GM20431 (cell line): ENCODE measurements around the gene AP3B1.

ENCODE experiments used
- in situ Hi-C: fragments of 300-500 bp; cut with MseI, MboI; formaldehyde crosslinking; loops from one replicate; pipeline ENCODE4 v1.15.0; 2020; ENCODE audit warnings: low sequenced_read_pairs; ENCODE audit not compliant: unreplicated experiment

The AP3B1 gene

DNA sequence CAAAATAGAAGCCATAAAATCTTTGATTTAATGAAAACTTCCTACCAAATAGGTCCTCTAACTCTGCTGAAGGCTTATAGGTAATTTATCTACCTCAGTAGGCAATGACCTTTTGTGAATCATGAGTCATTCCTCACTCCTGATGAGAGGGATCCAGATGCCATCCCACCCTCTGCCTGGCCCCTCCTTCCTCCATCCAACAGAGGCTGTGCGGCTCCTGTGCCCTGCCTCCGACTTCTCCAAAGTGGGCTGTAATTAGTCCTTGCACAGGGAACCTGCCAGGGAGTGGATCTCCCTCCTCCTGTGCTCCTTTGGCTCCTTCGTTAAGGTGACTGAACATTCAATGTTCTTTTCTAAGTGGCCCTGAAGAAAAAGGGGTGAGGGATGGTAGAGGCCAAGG lies 304.5 kb downstream of the AP3B1 start:
- in situ Hi-C loops = no loop called here

DNA sequence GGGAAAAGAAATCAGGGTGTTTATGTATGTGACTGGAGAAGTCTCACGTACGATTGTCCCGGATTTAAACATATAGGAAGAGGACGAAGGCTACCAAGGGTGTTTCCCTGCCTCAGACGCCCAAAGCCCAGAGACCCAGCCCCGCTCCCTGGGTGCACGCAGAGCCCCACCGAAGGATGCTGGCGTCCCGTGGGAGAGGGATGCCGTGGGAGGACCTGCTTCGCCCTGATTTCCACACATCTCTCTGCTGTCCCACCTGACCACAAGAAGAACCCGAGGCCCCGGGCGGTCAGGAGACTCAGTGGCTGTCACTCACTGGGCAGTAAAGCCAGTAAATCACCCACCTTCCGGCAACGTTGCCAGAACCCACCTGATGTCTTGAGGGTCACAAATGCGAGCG lies 306.5 kb downstream of the AP3B1 start:
- in situ Hi-C loops = no loop called here

DNA sequence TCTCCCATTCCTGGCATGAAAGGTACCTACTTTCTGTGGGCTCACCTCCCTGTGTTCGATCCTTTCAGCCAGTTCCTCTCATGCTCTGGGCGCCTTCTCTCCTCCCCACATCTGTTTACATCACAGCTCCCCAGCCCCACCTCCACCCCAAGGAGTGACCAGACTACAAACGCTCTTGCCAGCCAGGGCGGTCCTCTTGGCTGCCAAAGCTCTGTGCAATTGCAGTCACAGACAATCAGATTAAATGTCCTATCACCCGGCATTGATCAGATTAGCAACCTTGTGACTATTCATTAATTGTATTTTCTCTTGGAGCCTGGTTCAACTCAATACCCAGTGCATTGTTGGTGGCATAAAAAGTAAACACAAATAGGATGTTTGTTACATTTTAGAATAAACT lies 307.2 kb downstream of the AP3B1 start:
- in situ Hi-C loops = no loop called here

DNA sequence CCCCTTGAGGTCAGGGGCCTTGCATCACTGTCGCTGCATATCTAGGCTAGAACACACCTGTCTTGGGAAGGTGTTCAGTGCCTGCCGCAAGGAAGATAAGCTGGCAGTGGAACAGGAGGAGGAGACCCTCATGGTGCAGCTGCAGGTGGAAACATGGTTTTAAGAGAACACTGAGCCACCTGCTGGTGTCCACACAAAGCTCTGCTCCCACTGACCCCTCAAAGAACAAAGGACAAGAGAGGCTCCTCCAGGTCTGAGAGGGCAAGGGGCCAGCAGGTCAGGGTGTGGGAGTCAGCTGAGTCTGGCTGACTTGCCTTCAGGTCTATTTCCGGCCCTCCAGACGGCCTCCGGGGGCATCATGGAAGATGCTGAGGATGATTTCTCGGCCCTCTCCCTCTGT lies 308.2 kb downstream of the AP3B1 start:
- in situ Hi-C loops = no loop called here

DNA sequence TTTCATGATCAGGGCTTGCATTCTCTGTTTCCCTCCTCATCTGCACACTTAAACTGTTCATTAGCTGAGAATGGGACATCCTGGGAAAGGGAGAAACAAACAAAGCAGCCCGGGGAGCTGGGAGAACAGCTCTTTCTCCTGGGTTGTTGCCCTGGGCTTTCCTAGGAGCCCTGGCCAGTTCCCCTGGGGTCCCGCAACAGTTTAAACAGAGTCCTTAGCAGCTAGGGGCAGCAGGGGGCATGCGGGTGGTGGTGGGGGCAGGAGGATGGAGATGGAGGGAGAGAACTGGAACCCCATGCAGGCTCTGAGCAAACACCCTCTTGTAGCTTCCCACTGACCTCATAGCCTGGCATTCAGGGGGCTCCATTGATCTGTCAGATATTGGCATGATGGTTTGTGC lies 309.3 kb downstream of the AP3B1 start:
- in situ Hi-C loops = no loop called here

DNA sequence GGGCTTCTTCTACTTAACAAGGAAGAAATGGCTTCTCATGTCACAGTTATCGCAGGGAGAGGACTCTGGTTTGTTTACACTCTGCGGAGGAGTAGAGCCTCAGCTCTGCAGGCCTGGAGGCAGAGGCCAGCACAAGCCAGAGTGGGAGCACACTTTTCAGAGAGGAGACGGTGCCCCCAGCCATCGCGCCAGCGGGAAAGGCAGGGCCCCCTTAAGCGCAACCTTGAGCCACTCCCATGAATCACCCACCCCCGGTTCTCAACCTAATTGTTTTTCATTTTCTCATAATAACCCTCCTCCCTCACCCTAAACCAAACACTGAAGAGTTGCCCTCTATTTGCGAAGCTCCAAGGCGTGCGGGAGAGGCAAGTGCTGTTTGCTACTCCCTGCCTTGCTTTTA lies 309.9 kb downstream of the AP3B1 start:
- in situ Hi-C loops = no loop called here

DNA sequence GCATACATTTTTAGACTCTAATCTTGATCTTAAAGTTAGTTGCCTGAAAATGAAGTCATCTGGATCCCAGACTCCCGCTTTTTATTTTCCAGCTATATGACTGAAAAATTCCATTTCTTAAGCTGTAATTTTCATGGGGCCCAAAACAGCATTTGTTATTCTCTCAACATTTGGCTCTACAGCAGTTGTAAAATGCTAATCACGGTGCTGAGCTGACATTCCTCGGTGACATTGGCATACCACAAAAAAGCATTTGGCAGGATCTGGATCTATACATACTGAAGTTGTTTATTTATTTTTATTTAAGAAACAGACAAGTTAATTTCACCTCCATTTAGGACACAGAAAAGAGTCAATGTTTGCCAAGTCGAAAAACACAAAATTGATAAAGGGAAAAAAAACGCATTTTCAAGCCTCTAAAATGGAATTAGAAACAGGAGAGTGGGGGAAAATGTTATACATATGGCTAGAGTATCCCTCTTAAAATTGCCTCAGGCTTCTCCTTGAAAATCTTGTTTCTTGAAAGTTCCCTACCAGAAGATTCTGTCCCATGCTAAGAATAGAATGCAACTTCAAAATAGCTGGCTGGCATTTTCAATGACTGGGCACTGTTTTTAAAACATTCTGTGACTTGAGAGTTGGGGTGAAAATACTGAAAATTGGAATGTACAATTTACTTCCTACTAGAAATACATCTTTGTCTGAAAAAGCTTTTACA lies 310.9 kb downstream of the AP3B1 start:
- in situ Hi-C loops = no loop called here

DNA sequence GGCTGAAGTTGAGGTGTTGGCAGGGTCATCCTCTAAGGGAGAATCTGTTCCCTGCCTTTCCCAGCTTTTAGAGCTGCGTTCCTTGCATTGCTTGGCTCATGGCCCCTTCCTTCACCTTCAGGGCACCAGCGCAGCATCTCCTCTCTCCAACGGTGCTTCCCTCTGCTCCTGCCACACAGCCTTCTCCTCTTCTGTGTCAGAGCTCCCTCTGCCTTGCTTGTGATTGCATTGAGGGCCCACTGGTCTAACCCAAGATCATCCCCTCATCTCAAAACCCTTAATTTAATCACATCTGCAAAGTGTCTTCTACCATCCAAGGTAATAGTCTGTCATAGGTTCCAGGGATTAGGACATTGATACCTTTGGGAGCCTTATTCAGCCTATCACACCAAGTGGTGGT lies 312.7 kb downstream of the AP3B1 start:
- in situ Hi-C loops = no loop called here

DNA sequence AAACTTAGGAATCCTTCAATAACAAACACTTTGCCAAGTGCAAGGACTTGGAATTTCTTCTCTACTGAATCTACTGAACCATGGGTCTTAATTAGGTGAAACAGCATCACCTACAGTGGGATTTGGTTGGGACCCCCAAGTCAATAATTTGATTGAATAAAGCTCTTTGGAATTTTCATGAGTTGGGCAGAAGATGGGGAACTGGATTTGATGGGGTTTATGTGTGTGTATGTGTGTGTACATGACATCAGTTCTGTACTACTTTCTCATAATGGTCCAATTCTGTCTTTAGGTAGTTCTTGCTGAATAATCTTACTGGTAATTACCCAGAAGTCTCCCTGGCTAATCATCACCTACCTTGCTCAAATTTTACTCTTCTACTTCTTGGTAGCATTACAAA lies 319.9 kb downstream of the AP3B1 start:
- in situ Hi-C loops = no loop called here

DNA sequence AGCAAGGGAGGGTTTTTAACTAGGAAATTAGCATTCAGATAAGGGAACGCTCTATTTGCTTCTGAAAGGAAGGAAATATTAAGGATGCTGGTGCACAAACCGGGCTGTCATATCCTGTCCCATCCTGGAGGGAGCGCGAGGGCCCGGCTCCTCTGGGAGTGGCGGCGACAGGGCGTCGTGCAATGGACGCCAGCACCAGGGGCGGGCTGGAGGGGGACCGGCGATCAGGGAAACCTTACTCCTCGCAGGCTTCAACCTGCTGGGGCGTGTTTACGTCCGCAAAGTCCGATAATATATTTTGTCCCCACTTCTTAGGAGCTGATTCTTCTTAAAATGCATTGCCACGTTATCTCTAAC lies 321.3 kb downstream of the AP3B1 start:
- in situ Hi-C loops = no loop called here

DNA sequence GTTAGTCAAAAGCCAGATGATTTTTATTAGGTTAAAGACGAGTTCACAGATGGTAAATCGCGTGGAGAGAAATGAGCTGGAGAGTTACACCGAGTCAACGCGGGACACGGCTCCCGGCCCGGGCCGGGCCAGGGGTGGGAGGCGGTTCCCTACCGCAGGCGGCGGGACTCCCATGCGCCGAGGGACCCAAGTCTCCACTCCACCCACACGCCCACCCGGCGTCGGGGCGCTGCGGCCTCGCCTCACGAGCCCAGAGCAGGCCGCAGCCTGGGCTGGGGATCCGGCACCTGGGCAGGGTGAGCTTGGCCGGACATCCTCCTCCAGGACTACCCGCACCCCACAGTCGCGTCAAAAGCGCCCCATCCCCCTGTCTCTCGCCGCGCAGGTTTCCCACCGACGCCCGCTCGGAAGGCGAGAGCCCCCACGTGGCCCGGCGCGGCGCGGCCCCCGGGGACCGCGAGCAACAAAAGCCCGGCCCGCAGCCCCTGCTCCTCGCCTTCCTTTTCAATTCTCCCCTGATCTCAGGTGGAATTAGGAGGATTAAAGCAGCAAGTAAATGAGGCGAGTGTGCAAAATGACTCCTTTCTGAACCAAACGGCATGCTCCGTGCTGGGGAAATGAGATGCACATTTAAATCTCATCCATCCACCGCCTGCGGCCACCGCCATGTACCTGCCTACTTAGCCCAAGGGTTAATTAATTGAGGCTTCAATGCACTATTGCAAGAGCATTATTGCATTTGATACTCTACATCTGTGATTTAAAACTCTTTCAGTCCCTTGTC lies 321.8 kb downstream of the AP3B1 start:
- in situ Hi-C loops = no loop called here

DNA sequence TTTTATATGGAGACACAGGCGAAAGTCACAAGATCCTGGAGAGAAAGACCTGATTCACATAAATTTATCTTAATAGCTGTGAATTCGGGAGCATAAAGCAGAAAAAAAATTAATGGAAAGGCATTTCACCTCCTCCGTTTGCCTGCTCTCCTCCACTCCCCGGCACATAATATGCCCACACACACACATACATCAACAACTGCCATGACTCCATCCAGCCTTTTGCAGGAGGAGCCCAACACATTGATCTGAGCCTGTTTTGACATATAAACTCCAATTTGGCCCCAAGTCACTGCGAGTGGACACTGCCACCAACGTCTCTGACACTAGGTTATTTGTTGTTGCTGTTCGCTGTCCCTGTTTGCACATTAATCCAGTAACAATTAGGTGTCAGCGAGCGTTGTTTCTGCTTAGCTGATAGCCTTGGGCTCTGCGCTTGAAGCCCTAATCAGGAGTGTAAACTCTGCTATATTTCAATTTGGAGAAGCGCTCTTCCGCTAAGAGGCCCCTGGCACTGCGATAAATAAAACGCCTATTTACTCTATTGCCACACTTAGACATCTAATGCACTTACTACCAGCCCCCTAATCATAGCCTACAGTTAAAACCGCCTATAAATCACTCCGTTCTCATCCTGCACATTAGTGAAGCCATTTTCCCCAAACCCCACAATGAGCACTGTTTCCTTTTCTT lies 322.6 kb downstream of the AP3B1 start:
- in situ Hi-C loops = no loop called here

DNA sequence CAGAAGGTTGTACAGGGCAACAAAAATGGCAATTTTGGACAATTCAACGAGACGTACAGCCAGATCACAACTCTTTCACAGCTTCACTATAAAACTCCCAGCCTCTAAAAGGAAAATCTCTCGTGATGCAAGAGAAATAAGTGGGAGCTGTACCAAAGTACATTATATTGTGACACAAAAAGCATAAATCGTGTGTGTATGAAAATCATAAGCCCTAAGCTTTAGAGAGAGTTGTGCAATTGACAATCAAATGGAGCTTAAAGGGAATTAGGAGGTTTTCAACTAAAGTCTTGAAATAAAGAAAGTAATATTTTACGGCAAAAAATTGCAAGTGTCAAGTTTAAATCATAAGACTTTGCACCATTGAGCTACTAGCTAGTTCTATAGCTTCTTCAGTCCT lies 323.6 kb downstream of the AP3B1 start:
- in situ Hi-C loops = no loop called here

DNA sequence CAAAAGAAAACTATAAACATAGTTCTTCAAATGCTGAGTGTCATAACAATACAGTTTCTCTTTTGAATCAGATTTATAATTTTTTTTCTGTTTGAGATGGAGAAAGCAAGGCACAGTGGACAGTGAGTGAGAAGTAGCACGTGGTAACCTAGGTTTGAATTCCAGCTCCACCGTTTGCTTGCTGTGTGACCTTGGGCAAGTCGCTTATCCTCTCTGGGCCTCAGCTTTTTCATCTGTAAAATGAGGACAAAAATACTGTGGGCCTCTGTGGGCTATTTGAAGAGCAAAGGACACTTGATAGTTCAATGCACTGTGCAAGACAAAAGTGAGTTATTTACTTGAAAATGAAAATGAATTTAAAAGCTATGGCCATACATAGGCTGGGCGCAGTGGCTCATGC lies 330.7 kb downstream of the AP3B1 start:
- in situ Hi-C loops = no loop called here

DNA sequence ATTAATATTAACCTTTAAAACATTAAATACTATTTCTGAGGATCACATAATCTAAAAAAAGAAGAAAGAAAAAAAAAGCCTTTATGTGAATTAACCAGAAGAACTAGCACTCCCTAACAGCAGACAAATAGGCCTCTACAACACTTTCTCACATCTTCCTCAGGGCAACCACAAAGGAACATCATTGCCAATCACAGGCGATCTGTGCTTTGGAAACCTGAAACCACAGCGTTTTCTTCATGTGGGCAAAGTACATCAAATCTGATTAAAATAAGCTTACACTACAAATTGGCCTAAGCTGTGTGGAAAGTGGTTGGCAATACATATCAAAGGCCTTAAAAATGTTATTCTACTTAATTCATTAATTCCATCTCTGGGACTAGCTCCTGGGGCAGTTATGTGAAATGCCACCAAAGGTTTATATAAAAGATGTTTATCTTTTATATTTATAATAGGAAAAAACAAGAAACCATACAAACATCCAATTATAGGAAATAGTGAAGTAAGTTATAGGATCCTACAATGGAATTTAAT lies 333.6 kb downstream of the AP3B1 start:
- in situ Hi-C loops = no loop called here

DNA sequence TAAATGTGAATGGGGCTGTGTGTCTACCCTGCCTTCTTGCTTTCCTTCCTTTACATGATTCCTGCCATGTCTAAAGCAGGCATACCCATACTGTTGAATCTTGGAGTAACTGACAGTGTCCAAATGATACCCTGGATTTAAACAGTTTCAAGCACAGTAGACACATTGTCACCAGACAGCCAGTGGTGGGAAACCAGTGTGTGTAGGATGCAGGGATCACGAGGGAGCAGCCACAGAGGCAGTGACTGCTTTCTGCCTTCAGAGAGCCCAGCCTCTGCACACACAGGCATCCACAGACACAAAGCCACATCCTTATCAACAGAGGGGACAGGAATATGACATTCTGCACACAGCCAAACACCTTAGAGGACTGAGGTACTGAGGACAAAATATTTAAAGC lies 334.2 kb downstream of the AP3B1 start:
- in situ Hi-C loops = no loop called here

DNA sequence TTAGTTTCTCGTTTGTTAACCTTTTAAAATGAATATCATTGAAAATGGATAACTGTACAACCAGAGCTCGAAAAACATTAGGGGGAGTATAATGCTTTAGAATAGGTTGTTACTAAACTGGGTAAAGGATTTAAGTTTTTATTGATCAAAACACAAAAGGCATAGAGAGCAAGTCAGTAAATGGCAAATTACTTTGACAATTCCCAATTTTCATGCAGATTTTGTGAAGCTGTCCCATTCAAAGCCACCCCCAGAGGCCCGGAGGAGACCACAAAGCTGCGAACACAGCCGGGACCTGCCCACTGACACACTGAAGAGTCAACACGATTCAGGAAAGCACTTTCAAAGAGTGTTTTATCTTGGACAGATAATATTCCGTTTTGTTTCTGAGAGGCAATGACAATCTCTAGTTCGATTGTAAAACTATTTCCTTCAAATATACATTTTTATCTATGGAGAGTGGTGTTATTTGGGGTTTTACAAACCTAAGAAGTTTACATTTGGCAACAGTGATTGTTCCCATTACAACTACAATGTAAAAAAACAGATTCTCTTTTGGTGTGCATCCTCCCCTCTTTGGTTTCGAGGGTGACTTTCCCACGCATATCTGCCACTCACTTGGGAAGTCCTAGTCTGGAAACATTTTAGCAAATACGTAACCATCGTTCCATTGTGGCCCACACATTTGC lies 335.7 kb downstream of the AP3B1 start:
- in situ Hi-C loops = no loop called here

DNA sequence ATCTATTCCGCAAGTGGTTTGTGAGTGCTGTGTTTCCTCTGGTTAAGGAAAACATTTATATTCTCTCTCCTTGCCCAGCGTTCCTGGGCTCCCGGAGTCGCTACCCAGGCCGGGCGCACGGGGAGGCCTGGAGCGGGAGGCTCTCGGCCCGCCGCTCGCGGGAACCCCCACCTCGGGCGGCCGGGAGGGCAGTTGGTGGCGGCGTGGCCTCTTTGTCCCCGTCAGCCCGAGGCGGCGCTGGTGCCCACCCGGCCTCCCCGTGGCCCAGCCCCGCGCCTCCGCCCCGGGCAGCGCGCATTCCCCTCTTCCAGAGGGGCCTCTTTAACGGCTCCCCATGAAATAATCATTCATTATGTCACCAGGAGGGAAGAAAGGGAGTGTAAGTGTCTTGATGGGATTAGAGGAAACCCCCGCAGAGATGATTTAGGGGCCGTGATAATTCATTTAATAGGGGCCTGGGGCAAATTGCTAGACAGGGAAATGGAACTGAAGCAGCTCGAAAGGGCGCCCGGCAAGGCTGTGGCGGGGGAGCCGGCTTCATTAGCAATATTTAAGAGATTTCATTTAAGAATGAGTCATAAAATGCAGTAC lies 336.5 kb downstream of the AP3B1 start:
- in situ Hi-C loops = no loop called here

DNA sequence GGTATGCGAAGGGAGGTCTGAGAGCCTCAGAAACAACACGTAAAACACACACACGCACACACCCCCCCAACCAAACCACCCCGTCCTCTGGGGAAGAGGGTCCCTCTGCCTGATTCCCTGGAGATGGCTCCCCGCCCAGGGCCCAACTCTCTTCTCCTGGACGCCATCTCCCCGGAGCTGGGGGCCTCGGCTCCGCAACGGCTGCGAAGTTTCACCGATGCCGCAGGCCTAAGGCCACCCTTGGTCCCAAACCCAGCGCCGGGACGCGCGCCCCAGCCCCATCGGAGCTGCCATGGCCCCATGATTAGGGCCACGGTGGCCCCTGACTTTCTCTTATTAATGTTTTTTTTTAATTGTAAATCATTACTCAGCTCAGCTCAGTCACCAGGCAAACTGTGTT lies 337.0 kb downstream of the AP3B1 start:
- in situ Hi-C loops = no loop called here

DNA sequence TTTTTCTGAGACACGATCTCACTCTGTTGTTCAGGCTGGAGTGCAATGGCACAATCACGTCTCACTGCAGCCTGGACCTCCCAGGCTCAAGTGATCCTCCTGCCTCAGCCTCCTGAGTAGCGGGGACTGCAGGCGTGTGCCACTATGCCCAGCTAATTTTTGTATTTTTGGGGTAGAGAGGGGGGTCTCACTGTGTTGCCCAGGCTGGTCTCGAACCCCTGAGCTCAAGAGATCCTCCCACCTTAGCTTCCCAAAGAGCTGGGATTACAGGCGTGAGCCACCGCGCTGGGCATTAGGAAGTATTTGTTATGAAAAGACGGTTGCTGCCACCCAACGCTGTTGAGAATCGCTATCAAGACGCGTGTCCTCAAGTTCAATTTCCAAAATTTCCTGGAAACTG lies 337.4 kb downstream of the AP3B1 start:
- in situ Hi-C loops = no loop called here
